K562 (cell line): ENCODE results near the gene ATP5MG. TPM values are rescaled to one million over a fixed set of nuclear protein-coding genes. Genes with fewer than 3 reads are reported as not detected.

Source experiments
- ATAC-seq: fragments of 200-7000 bp; cut with Tn5 transposase; 3 replicates; pipeline ENCODE4 v1.9.1; 2020; ENCODE audit warnings: moderate library complexity
- BruUV-seq: library from RNA; stranded (reverse); fragments of 400-500 nt; replicated peaks from 2 replicates; lab custom pipeline; 2021; lab: Mats Ljungman, UMichigan
- CTCF ChIA-PET: fragments of 300-600 bp; formaldehyde crosslinking; extraction: SDS; loops from one replicate; lab custom pipeline; 2021; ENCODE audit warnings: low intra/inter-chr PET ratio; lab: Yijun Ruan, JAX
- POLR2A ChIA-PET: fragments of 300-600, 350-650 bp; sonication (Branson Sonifier 250); formaldehyde crosslinking; extraction: SDS; loops from one replicate; lab custom pipeline; 2021; ENCODE audit warnings: antibody characterized with exemption, inconsistent platforms; lab: Yijun Ruan, JAX
- DNase-seq, 4 experiments: peaks; one replicate each; pipeline versions ENCODE4 v3.0.0 to v3.0.0-alpha.2; 2011 to 2018; ENCODE audit warnings: low spot score in 3 of 4, mixed read lengths in 3 of 4; ENCODE audit errors: extremely low read depth in 1 of 4
- FAIRE-seq: peaks from 2 replicates; lab custom pipeline; 2011; peaks lifted over from hg19 to GRCh38; lab: Jason Lieb, UNC
- H2AFZ ChIP-seq: 2 replicates; pipeline ENCODE4 v1.6.0; 2011; ENCODE audit warnings: low read depth, low read length, control low read depth, inconsistent platforms
- H3K27ac ChIP-seq: fragments of 200-600 bp; 3 replicates; pipeline ENCODE4 v1.8.0; 2011; ENCODE audit warnings: low read depth, mild to moderate bottlenecking, control low read depth, inconsistent platforms, low read length, moderate library complexity, mixed read lengths; ENCODE audit errors: extremely low read depth
- H3K27me3 ChIP-seq, 2 experiments: fragments of 300-600 bp in 1 of 2; 2 replicates in 1 of 2; 3 replicates in 1 of 2; pipeline versions ENCODE4 v1.6.0 to v1.8.0; 2011; ENCODE audit warnings: inconsistent platforms in 2 of 2, low read length in 2 of 2, mild to moderate bottlenecking in 1 of 2, mixed read lengths in 1 of 2, moderate library complexity in 1 of 2; ENCODE audit not compliant: control insufficient read depth in 2 of 2, insufficient read depth in 2 of 2
- H3K36me3 ChIP-seq: fragments of 300-600 bp; 3 replicates; pipeline ENCODE4 v1.8.0; 2011; ENCODE audit warnings: mild to moderate bottlenecking, low read length, inconsistent platforms; ENCODE audit not compliant: control insufficient read depth, insufficient read depth
- H3K4me1 ChIP-seq, 2 experiments: fragments of 200-600 bp in 1 of 2; replicated peaks in 1 of 2; 2 replicates in 1 of 2; 3 replicates in 1 of 2; pipeline versions ENCODE4 v1.5.1 to v1.8.0; 2011; ENCODE audit warnings: inconsistent platforms in 2 of 2, low read length in 2 of 2, mild to moderate bottlenecking in 1 of 2, mixed read lengths in 1 of 2, moderate library complexity in 1 of 2; ENCODE audit not compliant: control insufficient read depth in 2 of 2, insufficient read depth in 2 of 2
- H3K4me2 ChIP-seq: 2 replicates; pipeline ENCODE4 v1.6.1; 2011; ENCODE audit warnings: low read length, control low read depth, inconsistent platforms, mixed read lengths; ENCODE audit not compliant: insufficient read depth
- H3K4me3 ChIP-seq: fragments of 200-600 bp; sonication (generic), shearing (Covaris generic); 2 replicates; pipeline ENCODE4 v1.5.1; 2016; ENCODE audit warnings: control low read depth, inconsistent platforms
- H3K79me2 ChIP-seq: fragments of 200-600 bp; 3 replicates; pipeline ENCODE4 v1.8.0; 2011; ENCODE audit warnings: low read length, inconsistent platforms; ENCODE audit not compliant: control insufficient read depth, insufficient read depth
- H3K9ac ChIP-seq, 2 experiments: 2 replicates each; pipeline versions ENCODE4 v1.6.0 to v1.6.1; 2011; ENCODE audit warnings: low read depth in 2 of 2, low read length in 2 of 2, control low read depth in 1 of 2, inconsistent platforms in 1 of 2, mild to moderate bottlenecking in 1 of 2, mixed read lengths in 1 of 2; ENCODE audit not compliant: insufficient read depth in 1 of 2
- H3K9me1 ChIP-seq: one replicate; pipeline ENCODE4 v1.6.0; 2011; ENCODE audit warnings: inconsistent platforms, mild to moderate bottlenecking, low read length, moderate library complexity; ENCODE audit not compliant: control insufficient read depth, insufficient read depth
- H3K9me3 ChIP-seq: replicated peaks from 2 replicates; pipeline ENCODE4 v1.5.1; 2011; ENCODE audit warnings: low read depth, low read length, inconsistent platforms; ENCODE audit not compliant: control insufficient read depth, insufficient read depth
- H4K20me1 ChIP-seq: replicated peaks from 2 replicates; pipeline ENCODE4 v1.6.1; 2011; ENCODE audit warnings: low read length, inconsistent platforms, mixed read lengths; ENCODE audit not compliant: control insufficient read depth, insufficient read depth
- C11orf30 ChIP-seq: fragments of 450-650 bp; IDR thresholded peaks from 2 replicates; pipeline ENCODE4 v1.6.1; 2016; ENCODE audit warnings: low read depth, mild to moderate bottlenecking
- CEBPB ChIP-seq: fragments of 450-650 bp; IDR thresholded peaks from 2 replicates; pipeline ENCODE4 v1.6.1; 2016; ENCODE audit warnings: missing genetic modification characterization, missing compliant biosample characterization
- CEBPG ChIP-seq, 3 experiments: fragments of 200-800 bp in 1 of 3; sonication (Bioruptor generic) in 1 of 3; sonication (generic) in 1 of 3; formaldehyde crosslinking in 1 of 3; IDR thresholded peaks in 2 of 3; conservative IDR thresholded peaks in 1 of 3; 2 replicates each; pipeline versions ENCODE4 v1.6.1 to v1.8.0; 2016 to 2022; ENCODE audit warnings: missing compliant biosample characterization in 2 of 3, missing genetic modification characterization in 2 of 3, mild to moderate bottlenecking in 1 of 3, missing genetic modification reagents in 1 of 3
- MAFG ChIP-seq: fragments of 450-650 bp; conservative IDR thresholded peaks from 2 replicates; pipeline ENCODE4 v1.6.1; 2016; ENCODE audit warnings: missing genetic modification characterization, missing compliant biosample characterization
- NFE2 ChIP-seq: IDR thresholded peaks from 2 replicates; pipeline ENCODE4 v1.6.1; 2014; ENCODE audit warnings: antibody characterized with exemption, low read depth
- POLR2G ChIP-seq: fragments of 200-400 bp; formaldehyde crosslinking; IDR thresholded peaks from 2 replicates; pipeline ENCODE4 v1.6.1; 2017; ENCODE audit warnings: low read depth, mild to moderate bottlenecking, antibody characterized with exemption, low read length, moderate library complexity
- RFX5 ChIP-seq: IDR thresholded peaks from 2 replicates; pipeline ENCODE4 v1.6.1; 2011; ENCODE audit warnings: low read depth, mild to moderate bottlenecking, improper control_type of control experiment, low read length
- WGBS: fragments of 100-300 bp; shearing (Covaris generic); methylation state at CpG from one replicate; pipeline ENCODE4 v1.1.6; 2016; ENCODE audit warnings: low coverage, mixed read lengths; ENCODE audit not compliant: insufficient coverage; ENCODE audit errors: missing lambda C conversion rate; 5-methylcytosine and 5-hydroxymethylcytosine counted together
- in situ Hi-C: fragments of 300-500 bp; cut with MboI; formaldehyde crosslinking; loops from 4 replicates; pipeline ENCODE4 v1.15.0; 2018; ENCODE audit warnings: inconsistent platforms, mixed read lengths
- intact Hi-C: fragments of 100-400 bp; cut with micrococcal nuclease; formaldehyde crosslinking; loops from 2 replicates; pipeline ENCODE4 v1.14.2; 2022
- polyA plus RNA-seq, 8 experiments: library from polyadenylated mRNA; depleted of rRNA in 4 of 8; stranded (reverse) in 5 of 8; unstranded in 3 of 8; fragments of >200 nt; fragmentation: Nextera tagmentation in 2 of 8; fragmentation: Illumina TruSeq in 1 of 8; extraction: Ambion mirVana in 2 of 8; extraction: Trizol in 1 of 8; gene quantifications; 2 replicates each; pipeline versions ENCODE4 v1.2.1 to v1.2.3, GENCODE V29; 2011 to 2014; ENCODE audit warnings: inconsistent platforms in 1 of 8, missing spikeins in 1 of 8
- total RNA-seq, 7 experiments: library from RNA; depleted of rRNA in 6 of 7; stranded (reverse); fragments of >200 nt in 6 of 7; fragmentation: Illumina TruSeq in 2 of 7; extraction: Trizol in 2 of 7; gene quantifications; 2 replicates each; pipeline versions ENCODE4 v1.2.1 to v1.2.3, GENCODE V29; 2011 to 2021; ENCODE audit warnings: low replicate concordance in 1 of 7
- TF ChIP-seq, protein P1 (sequence below): fragments of 250-450 bp; sonication (Bioruptor Pico); IDR thresholded peaks from 2 replicates; pipeline ENCODE4 v1.5.0; 2020; ENCODE audit warnings: mild to moderate bottlenecking, borderline replicate concordance
- TF ChIP-seq, protein P2 (sequence below), 2 experiments: fragments of 450-650 bp in 1 of 2; sonication (generic) in 1 of 2; formaldehyde crosslinking in 1 of 2; IDR thresholded peaks in 1 of 2; conservative IDR thresholded peaks in 1 of 2; 2 replicates each; pipeline versions ENCODE4 v1.6.1 to v1.8.1; 2016 to 2023; ENCODE audit warnings: mild to moderate bottlenecking in 2 of 2, moderate library complexity in 2 of 2, inconsistent platforms in 1 of 2, missing genetic modification reagents in 1 of 2

The ATP5MG gene
- total and polyA plus RNA-seq, 9 of the 15 experiments (the other 6 are each of a cell fraction or from before 2014, with no cell fraction given) = 301 to 2,138 (median 434) TPM

- Histone ChIP-seq H3K4me2 (no peak overlapping the region; the same call in 1 of the 2 replicates), H3K36me3 (peaks cover 85% of the 10 kb centered on the region), H3K27ac (no peak overlapping the region), H3K27me3 (no peaks in the 10 kb centered on the region), H4K20me1 (no peaks in the 10 kb centered on the region), H3K9me1 (no peaks in the 10 kb centered on the region)
- CTCF ChIA-PET = no interaction called here
- POLR2A ChIA-PET = interaction anchor here (0.9 to 2.5 kb wide), 7 partner anchors 10 to 65 kb away, joined by 3 to 16 read pairs (median 4); partner anchors contain the start of genes CD3D and UBE4A
- no TSS peak for BruUV-seq
- WGBS = 67% methylated on average over 2 of the region's 2 CpGs
- peak in 1 of 4 experiments; percentile 13 for DNase-seq
- no peak for FAIRE-seq
- in situ Hi-C loops = no loop called here
- no peak for TF ChIP-seq RFX5
- 0 out of 2 replicates have a peak, but pooled peaks have one; percentile 5 for TF ChIP-seq MAFG
- peak; percentile 54; the same call in 1 of the 2 replicates for TF ChIP-seq C11orf30
- TF ChIP-seq NFE2 = peak; percentile 69; the same call in 1 of the 2 replicates
- TF ChIP-seq, all 486 proteins: peak for 3
- intact Hi-C loops = no loop called here
- Histone ChIP-seq H3K9me3 (no peaks in the 10 kb centered on the region), H3K79me2 (no peaks in the 10 kb centered on the region), H2AFZ (no peak overlapping the region), H3K4me1 (peaks cover 0 to 6% of the 10 kb centered on the region in 2 experiments; a peak in 2 of 5 replicates), H3K4me3 (no peak overlapping the region), H3K9ac (no peak overlapping the region)
- peak; percentile 47 for ATAC-seq
These were observed 28.1 kb upstream of the ATP5MG start for GRCh38 chr11:118373263-118373662.

DNA sequence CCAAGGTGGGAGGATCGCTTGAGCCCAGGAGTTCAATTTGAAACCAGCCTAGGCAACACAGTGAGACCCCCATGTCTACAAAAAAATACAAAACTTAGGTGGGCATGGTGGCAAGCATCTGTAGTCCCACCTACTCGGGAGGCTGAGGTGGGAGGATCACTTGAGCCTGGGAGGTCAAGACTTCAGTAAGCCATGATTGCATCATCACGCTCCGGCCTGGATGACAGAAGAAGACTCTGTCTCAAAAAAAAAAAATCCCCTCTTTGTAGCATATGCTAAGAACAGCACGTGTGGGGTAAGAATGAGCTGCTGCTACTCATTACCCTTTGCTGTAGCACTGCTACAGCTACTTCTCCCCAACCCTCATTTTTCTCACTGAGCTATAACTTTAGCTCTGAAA, 27.5 kb upstream of the ATP5MG start:
- in situ Hi-C loops (no loop called here), intact Hi-C loops (no loop called here)
- Histone ChIP-seq H3K4me3 (no peak overlapping the region), H3K9ac (no peak overlapping the region), H3K9me1 (no peaks in the 10 kb centered on the region), H3K27me3 (no peaks in the 10 kb centered on the region), H3K9me3 (no peaks in the 10 kb centered on the region), H3K4me1 (peaks cover 0 to 6% of the 10 kb centered on the region in 2 experiments; a peak in 2 of 5 replicates), H3K4me2 (no peak overlapping the region), H3K36me3 (peaks cover 85% of the 10 kb centered on the region), H2AFZ (no peak overlapping the region), H3K79me2 (no peaks in the 10 kb centered on the region), H3K27ac (no peak overlapping the region), H4K20me1 (no peaks in the 10 kb centered on the region)
- ATAC-seq (no peak), DNase-seq (no peak), FAIRE-seq (no peak)
- TSS peak; percentile 8 for BruUV-seq
- 97% methylated on average over 5 of the region's 5 CpGs for WGBS
- ChIA-PET POLR2A (interaction anchor here (0.6 to 2.5 kb wide), 7 partner anchors 10 to 564 kb away, joined by 3 to 16 read pairs (median 4); partner anchors contain the start of genes CD3D and UBE4A), CTCF (no interaction called here)
- TF ChIP-seq, protein P1, sequence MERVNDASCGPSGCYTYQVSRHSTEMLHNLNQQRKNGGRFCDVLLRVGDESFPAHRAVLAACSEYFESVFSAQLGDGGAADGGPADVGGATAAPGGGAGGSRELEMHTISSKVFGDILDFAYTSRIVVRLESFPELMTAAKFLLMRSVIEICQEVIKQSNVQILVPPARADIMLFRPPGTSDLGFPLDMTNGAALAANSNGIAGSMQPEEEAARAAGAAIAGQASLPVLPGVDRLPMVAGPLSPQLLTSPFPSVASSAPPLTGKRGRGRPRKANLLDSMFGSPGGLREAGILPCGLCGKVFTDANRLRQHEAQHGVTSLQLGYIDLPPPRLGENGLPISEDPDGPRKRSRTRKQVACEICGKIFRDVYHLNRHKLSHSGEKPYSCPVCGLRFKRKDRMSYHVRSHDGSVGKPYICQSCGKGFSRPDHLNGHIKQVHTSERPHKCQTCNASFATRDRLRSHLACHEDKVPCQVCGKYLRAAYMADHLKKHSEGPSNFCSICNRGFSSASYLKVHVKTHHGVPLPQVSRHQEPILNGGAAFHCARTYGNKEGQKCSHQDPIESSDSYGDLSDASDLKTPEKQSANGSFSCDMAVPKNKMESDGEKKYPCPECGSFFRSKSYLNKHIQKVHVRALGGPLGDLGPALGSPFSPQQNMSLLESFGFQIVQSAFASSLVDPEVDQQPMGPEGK (CRISPR knock-in tag) = no peak
- TF ChIP-seq POLR2G (no peak), CEBPB (tag) (peak; percentile 78), CEBPG (CRISPR knock-in tag; IDR thresholded peaks at IDR 0.05) (peak; percentile 34; the same call in 1 of the 2 replicates), CEBPG (tag; conservative IDR thresholded peaks at IDR 0.05 in 1 of 2, IDR thresholded peaks at IDR 0.05 in 1 of 2) (peak; percentile 74 to 75)
- TF ChIP-seq, protein P2, sequence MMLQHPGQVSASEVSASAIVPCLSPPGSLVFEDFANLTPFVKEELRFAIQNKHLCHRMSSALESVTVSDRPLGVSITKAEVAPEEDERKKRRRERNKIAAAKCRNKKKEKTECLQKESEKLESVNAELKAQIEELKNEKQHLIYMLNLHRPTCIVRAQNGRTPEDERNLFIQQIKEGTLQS (IDR thresholded peaks at IDR 0.05) = peak; percentile 87
- TF ChIP-seq, protein P2 (CRISPR knock-in tag; conservative IDR thresholded peaks at IDR 0.05) = no peak
